GM12874 (cell line): ENCODE measurements around the gene KIF3C.

Experiments used
- TF ChIP-seq, protein P1 (sequence below): IDR thresholded peaks from 2 replicates; pipeline ENCODE4 v1.5.1; 2011; ENCODE audit warnings: low read depth, mild to moderate bottlenecking, control low read depth, low read length, moderate library complexity; ENCODE audit not compliant: insufficient read depth

Gene KIF3C

DNA sequence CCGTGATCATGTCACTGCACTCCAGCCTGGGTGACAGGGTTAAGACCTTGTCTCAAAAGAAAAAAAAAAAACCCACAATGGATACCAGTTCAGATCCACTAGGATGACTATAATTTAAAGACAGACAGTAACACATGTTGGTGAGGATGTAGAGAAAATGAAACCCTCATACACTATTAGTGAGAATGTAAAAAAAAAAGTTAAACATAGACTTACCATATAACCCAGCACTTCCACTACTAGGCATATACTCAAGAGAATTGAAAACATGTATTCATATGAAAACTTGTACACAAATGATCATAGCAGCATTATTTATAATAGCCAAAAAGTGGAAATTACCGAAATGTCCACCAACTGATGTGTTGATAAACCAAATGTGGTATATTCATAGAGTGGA is 48.7 kb downstream of the KIF3C start:
- TF ChIP-seq, protein P1, sequence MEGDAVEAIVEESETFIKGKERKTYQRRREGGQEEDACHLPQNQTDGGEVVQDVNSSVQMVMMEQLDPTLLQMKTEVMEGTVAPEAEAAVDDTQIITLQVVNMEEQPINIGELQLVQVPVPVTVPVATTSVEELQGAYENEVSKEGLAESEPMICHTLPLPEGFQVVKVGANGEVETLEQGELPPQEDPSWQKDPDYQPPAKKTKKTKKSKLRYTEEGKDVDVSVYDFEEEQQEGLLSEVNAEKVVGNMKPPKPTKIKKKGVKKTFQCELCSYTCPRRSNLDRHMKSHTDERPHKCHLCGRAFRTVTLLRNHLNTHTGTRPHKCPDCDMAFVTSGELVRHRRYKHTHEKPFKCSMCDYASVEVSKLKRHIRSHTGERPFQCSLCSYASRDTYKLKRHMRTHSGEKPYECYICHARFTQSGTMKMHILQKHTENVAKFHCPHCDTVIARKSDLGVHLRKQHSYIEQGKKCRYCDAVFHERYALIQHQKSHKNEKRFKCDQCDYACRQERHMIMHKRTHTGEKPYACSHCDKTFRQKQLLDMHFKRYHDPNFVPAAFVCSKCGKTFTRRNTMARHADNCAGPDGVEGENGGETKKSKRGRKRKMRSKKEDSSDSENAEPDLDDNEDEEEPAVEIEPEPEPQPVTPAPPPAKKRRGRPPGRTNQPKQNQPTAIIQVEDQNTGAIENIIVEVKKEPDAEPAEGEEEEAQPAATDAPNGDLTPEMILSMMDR, result no peak

DNA sequence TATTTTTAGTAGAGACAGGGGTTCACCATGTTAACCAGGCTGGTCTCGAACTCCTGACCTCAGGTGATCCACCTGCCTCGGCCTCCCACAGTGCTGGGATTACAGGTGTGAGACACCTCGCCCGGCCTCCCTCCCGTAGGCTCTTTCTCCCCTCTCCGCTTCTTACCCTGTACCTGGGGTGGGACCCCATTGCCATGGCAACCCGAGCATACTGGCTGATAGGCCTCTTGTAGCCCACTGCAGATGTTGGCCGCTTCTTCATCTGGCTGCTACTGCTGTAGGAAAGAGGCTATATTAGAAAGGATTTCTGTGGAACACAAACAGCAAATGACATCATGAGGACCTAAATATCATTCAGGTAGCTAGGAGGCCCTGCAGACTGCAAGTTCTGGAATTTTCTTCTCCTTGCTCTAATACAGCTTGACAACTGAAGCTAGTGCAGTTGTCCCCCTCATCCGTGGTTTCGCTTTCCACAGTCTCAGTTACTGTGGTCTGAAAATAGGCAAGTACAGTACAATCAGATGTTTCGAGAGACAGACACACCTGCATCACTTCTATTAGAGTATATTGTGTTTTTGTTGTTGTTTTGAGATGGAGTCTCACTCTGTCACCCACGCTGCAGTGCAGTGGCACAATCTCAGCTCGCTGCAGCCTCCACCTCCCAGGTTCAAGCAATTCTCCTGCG is 52.4 kb downstream of the KIF3C start:
- TF ChIP-seq, protein P1, result no peak

DNA sequence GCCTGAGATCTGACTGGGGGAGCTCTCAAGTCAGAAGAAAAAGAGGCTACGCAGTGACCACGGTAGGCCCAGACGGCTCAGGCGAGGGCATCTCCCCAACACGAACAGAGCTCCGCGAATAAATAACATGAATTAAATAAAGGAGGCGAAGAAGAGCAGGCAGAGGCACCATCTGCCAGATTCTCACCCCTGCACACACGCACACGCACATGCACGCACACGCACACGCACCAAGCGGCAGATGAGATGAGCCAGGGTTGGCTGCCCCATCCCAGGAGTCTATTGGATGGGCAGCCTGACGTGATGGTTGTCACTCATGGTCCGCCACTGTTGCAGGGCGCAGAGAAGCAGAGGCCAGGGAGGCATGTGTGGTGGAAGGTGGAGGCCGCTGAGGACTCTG is 53.6 kb downstream of the KIF3C start:
- TF ChIP-seq, protein P1, result no peak

DNA sequence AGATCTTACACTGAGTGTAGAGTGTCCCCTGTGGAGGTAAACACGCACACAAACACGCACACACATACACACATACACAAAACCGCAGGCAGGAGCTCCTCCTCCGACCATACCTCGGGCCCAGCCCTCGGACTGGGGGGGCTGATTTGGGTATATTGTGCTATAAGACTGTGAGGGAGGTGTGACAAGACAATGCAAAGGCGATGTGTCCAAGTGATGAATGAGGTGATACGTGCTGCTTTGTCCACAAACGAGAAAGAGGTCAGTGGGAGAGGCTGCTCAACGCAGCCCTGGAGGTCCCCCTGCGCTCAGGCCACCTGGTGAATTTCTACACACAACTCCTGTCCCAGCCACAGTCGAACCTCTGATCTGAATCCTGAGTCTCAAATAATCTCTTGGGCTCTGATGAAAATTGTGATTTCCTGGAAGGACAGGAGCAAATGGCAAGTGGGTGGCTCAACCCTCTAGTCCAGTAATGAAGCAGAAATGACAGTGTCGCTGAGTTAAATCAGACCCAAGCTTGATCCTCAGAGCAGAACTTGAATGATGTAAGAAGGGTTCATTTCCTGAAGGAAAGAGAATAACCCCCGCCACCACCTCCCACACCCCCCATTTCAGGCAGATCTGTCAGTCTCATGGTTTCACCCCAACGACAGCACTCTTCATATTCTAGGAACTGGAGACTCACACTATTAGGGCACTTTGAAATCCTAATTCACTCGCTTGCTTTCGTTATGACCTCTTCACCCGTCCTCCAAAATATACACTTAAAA is 55.1 kb downstream of the KIF3C start:
- TF ChIP-seq, protein P1, result no peak

DNA sequence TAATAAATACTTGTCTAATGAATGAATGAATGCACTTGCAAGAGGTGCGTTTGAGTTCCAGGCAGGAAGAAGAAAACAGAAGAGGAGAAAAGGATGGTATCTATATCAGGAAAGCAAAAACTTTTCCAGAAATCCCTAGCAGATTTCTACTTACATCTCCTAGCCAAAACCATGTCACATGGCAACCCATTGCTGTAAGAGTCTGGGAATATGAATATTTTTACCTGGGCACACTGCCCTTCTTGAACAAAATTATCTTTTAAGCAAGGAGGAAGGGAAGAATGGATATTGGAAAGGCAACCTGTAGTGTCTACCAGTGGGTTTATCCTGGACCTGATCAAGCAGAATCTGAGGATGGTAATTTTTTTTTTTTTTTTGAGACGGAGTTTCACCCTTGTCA is 59.8 kb downstream of the KIF3C start:
- TF ChIP-seq, protein P1, result no peak

DNA sequence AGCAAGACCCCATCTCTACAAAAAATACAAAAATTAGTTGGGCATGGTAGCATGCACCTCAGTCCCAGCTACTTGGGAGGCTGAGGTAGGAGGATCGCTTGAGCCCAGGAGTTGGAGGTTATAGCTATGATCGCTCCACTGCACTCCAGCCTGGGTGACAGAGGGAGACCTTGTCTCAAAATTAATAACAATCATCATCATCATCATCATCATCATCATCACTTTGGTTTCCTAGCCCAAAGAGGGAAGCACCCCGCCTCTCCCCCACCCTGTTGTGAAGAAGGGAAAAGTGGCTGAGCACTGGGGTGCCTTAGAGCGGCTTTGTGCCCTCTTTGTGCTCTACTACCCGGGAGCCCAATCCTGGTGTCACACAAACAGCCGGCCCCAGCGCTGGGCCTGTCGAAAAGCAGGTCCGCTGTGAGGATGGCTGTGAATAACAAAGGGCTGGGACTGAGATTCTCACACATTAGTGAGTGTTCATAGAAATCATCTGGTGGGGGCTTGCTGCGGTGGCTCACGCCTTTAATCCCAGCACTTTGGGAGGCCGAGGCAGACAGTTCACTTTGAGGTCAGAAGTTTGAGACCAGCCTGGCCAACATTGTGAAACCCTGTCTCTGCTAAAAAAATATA is 61.4 kb downstream of the KIF3C start:
- TF ChIP-seq, protein P1, result no peak

DNA sequence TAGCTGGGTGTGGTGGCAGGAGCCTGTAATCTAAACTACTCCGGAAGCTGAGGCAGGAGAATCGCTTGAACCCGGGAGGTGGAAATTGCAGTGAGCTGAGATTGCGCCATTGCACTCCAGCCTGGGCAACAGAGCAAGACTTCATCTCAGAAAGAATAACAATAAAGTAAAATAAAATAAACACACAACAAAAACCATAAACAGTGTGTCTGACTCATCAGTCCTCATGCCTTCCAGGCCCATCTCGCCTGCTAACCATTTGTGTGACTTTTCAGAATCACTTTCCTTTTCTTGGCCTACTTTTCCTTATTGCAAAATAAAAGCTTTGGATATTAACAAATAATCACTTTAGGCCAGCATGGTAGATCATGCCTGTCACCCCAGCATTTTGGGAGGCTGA is 62.0 kb downstream of the KIF3C start:
- TF ChIP-seq, protein P1, result no peak
